ENCODE measurements around the gene PLAAT1. TPM values are rescaled to one million over a fixed set of nuclear protein-coding genes. Genes with fewer than 3 reads are reported as not detected.

The PLAAT1 gene
- total RNA-seq, 1 donor, result not detected

DNA sequence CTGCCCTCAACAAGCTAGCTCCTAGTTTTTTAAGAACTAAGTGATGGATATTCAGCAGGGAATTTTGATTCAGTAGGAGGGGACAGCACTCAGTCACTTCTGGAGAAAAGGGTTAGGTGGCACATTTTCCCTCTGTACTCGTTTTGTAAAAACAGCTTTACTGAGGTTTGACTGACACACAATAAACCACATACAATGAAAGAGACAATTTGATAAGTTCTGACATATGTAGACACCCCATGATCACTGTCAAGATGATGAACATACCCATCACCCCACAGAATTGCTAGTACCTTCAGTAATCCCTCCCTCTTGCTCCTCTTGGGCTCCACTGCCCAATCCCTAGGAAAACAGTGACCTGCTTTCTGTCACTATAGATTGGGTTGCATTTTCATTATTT is 29.0 kb upstream of the PLAAT1 start:
- TF ChIP-seq, protein P1, sequence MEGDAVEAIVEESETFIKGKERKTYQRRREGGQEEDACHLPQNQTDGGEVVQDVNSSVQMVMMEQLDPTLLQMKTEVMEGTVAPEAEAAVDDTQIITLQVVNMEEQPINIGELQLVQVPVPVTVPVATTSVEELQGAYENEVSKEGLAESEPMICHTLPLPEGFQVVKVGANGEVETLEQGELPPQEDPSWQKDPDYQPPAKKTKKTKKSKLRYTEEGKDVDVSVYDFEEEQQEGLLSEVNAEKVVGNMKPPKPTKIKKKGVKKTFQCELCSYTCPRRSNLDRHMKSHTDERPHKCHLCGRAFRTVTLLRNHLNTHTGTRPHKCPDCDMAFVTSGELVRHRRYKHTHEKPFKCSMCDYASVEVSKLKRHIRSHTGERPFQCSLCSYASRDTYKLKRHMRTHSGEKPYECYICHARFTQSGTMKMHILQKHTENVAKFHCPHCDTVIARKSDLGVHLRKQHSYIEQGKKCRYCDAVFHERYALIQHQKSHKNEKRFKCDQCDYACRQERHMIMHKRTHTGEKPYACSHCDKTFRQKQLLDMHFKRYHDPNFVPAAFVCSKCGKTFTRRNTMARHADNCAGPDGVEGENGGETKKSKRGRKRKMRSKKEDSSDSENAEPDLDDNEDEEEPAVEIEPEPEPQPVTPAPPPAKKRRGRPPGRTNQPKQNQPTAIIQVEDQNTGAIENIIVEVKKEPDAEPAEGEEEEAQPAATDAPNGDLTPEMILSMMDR (IDR thresholded peaks at IDR 0.05; ENCODE audit: insufficient read depth, low read depth, low read length), result no peak
- H3K4me3 ChIP-seq (ENCODE audit: low read depth, low read length), result no peak overlapping the region
- no peak for DNase-seq (ENCODE audit: low read depth)

DNA sequence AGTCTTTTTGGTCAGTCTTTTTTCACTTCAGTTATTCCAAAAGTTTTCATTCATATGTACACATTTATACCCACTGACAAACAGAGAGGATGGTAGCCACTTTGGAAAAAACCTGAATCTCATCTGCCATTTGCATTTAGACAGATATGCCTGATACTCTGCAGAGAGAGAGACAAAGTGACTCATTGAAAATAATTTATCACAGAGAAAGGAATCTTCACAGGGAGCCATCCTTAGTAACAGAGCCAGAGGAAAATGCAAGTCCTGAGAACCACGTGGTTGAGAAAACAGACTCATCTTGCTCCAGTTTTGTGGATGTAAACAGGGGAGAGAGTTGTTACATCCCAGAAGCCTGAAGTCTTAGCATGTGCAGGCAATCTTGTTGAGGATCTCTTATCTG is 28.2 kb upstream of the PLAAT1 start:
- TF ChIP-seq, protein P1 (IDR thresholded peaks at IDR 0.05; ENCODE audit: insufficient read depth, low read depth, low read length), result no peak
- H3K4me3 ChIP-seq (ENCODE audit: low read depth, low read length), result no peak overlapping the region
- no peak for DNase-seq (ENCODE audit: low read depth)

DNA sequence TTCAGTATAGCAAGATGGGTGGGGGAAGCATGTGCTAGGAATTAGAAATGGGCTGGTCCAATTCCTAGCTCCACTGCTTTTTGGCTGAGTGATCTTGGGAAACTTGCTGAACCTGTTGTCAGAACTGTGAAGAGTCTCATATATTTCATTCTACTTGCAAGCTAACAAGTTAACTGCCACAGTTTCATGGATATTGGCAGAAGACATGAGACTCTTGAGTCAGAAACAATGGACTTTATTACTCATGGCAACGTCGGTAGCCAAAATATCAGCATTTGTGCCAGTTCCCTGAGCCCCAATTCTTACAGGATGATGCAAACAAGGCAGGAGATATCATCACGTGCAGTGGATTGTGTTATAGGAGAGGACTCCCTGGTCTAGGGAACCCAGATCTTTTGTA is 26.6 kb upstream of the PLAAT1 start:
- H3K4me3 ChIP-seq (ENCODE audit: low read depth, low read length), result no peak overlapping the region
- DNase-seq (ENCODE audit: low read depth), result no peak
- TF ChIP-seq, protein P1 (IDR thresholded peaks at IDR 0.05; ENCODE audit: insufficient read depth, low read depth, low read length), result no peak

DNA sequence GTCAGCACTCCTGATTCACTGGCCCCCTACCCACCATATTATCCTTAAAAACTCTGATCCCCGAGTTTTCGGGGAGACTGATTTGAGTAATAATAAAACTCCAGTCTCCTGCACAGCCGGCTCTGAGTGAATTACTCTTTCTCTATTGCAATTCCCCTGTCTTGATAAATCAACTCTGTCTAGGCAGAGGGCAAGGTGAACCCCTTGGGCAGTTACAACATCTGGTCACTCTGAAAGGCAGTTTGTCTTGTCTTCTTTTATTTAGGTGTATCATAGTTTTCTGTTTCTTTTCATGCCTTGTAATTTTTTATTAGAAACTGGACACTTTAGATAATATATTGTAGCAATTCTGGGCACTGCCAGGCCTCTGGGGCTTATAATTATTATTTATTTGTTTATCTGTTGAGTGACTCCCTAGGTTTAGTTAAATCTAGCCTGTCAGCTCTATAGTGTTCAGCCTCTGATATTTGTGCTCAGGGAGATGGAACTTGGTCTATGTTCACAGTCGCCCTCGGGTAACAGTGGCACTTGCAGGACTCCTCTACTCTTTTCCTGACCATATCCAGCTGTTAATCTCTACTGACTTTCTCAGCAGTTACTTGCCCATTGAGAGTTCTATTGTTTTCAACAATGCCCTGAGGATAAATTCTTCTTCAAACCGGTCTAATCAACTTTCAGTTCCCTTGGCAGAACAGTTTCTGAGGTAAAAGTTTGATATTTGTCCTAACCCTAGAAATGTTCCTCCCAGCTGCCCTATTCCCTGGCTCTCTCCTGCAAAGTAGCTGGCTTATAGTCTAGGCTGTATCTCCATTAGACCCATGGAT is 15.5 kb upstream of the PLAAT1 start:
- H3K4me3 ChIP-seq (ENCODE audit: low read depth, low read length), result no peak overlapping the region
- TF ChIP-seq, protein P1 (IDR thresholded peaks at IDR 0.05; ENCODE audit: insufficient read depth, low read depth, low read length), result no peak
- no peak for DNase-seq (ENCODE audit: low read depth)

DNA sequence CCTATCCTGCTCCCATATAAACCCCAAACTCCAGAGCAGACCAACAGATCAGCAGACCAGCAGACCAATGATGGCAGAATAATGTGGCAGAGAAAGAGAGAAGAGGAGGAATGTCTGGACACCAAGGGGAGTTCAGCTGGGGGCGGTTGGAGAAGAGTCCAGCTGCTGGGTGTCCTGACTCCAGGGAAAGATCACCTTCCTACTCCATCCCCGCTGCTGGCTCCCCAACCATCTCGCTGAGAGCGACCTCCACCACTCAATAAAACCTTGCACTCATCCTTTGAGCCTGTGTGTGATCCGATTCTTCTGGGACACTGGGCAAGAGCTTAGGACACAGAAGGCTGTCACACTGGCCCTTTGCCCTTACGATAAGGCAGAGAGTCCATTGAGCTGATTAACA is 12.8 kb upstream of the PLAAT1 start:
- no peak overlapping the region for H3K4me3 ChIP-seq (ENCODE audit: low read depth, low read length)
- TF ChIP-seq, protein P1 (IDR thresholded peaks at IDR 0.05; ENCODE audit: insufficient read depth, low read depth, low read length), result no peak
- DNase-seq (ENCODE audit: low read depth), result no peak

DNA sequence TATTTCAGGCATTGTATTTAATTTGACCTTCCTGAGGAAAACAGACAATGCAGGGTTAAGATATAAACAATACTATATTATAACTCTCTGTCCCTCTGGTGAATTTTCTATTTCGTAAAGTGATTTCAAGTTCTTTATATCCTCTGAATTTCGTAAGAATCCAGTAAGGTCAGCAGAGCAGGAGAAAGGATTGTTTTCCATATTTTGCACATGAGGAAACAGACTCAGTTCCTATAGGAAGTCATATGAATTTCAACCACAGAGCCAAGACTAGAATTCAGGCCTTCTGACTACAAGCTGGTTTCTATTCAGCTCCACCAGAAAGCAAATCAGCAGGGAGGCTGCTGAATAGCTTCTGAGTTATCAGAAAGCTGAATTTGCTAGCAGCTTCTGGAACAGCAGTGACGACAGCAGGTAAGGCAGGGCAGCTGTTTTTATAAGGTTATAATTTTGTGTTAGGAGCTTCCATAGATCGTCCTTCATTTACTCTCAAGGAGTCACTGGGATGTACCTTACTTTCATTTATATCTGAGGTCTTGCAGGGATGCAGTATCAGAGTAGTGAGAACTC is 11.1 kb upstream of the PLAAT1 start:
- TF ChIP-seq, protein P1 (IDR thresholded peaks at IDR 0.05; ENCODE audit: insufficient read depth, low read depth, low read length), result no peak
- no peak overlapping the region for H3K4me3 ChIP-seq (ENCODE audit: low read depth, low read length)
- DNase-seq (ENCODE audit: low read depth), result no peak
